ENCODE measurements around the gene HMG20B. TPM values are rescaled to one million over a fixed set of nuclear protein-coding genes. Genes with fewer than 3 reads are reported as not detected.

Gene HMG20B
- total RNA-seq, 4 donors from 2014 or later: 31.4 to 61.1 (median 36.6) TPM

DNA sequence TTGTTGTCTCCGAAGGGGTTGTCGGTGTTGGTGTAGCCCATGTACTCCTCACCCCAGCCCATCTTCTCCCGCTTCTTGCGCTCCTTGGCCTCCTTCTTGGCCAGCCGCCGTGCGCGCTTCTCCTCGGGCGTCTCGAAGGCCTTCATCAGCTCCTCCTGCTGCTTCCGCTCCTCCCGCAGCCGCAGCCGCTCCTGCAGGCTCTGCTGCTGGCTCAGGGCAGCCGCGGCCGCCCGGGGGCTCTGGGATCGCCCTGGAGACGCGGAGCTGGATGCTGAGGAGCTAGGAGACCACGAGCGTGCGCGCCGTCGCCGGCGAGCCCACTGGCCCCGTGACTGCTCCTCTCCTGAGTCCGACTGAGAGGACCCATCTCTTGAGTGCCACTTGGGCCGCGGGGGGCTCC, 51.0 kb downstream of the HMG20B start:
- H3K27ac ChIP-seq: no peak overlapping the region
- H3K9me3 ChIP-seq: no peaks in the 10 kb centered on the region
- in situ Hi-C loops (cut with MboI; ENCODE audit: low sequenced_read_pairs in 4 of 4) (no loop called here), intact Hi-C loops (cut with DNase I; ENCODE audit: low total_unique reads) (no loop called here)
- peaks cover 0 to 14% of the 10 kb centered on the region in 2 donors for H3K36me3 ChIP-seq
- peaks cover 19 to 21% of the 10 kb centered on the region in 2 donors for H3K4me1 ChIP-seq
- TF ChIP-seq, protein P1, sequence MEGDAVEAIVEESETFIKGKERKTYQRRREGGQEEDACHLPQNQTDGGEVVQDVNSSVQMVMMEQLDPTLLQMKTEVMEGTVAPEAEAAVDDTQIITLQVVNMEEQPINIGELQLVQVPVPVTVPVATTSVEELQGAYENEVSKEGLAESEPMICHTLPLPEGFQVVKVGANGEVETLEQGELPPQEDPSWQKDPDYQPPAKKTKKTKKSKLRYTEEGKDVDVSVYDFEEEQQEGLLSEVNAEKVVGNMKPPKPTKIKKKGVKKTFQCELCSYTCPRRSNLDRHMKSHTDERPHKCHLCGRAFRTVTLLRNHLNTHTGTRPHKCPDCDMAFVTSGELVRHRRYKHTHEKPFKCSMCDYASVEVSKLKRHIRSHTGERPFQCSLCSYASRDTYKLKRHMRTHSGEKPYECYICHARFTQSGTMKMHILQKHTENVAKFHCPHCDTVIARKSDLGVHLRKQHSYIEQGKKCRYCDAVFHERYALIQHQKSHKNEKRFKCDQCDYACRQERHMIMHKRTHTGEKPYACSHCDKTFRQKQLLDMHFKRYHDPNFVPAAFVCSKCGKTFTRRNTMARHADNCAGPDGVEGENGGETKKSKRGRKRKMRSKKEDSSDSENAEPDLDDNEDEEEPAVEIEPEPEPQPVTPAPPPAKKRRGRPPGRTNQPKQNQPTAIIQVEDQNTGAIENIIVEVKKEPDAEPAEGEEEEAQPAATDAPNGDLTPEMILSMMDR (IDR thresholded peaks at IDR 0.05 in 4 of 5, conservative IDR thresholded peaks at IDR 0.05 in 1 of 5): no peak
- no peak for TF ChIP-seq POLR2A (IDR thresholded peaks at IDR 0.05)
- no peak for ATAC-seq
- DNase-seq: no peak
- no peak overlapping the region for H3K4me3 ChIP-seq
- no peaks in the 10 kb centered on the region for H3K27me3 ChIP-seq

DNA sequence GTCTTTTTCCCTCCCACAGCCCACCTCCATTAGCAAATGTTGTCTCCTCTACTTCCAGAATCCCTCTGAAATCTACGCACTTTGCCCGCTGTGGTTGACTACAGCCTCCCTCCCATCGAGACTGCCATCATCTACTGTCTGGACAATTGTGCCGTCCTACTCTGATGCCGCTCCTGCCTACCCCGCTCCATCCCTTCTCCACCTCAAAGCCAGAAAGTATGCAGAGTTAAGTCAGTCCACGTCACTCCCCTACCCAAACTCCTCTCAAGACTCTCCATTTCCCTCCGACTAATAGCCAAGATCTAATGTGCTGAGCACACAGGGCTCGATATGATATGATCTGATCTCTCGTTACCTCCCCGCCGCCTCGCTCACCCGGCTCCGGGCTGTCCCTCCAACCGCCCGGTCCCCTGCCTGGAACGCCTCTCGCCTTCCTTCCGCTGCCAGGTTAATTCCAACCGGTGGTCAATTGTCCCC, 53.3 kb downstream of the HMG20B start:
- Histone ChIP-seq H3K9me3 (no peaks in the 10 kb centered on the region), H3K27me3 (no peaks in the 10 kb centered on the region), H3K4me3 (peak overlapping the region; percentile 92 to 100 (median 98)), H3K36me3 (peaks cover 0 to 14% of the 10 kb centered on the region in 2 donors), H3K4me1 (peaks cover 19 to 21% of the 10 kb centered on the region in 2 donors), H3K27ac (peak overlapping the region; percentile 88 to 98 (median 96))
- no peak for TF ChIP-seq POLR2A (IDR thresholded peaks at IDR 0.05)
- TF ChIP-seq, protein P1 (IDR thresholded peaks at IDR 0.05 in 4 of 5, conservative IDR thresholded peaks at IDR 0.05 in 1 of 5): no peak
- intact Hi-C loops (cut with DNase I; ENCODE audit: low total_unique reads): loop anchor here (2.0 kb wide), 2 partner anchors 53 to 69 kb away; partner anchors contain the start of genes HMG20B and MFSD12
- in situ Hi-C loops (cut with MboI; ENCODE audit: low sequenced_read_pairs in 4 of 4): no loop called here
- DNase-seq: no peak
- peak; percentile 7 to 11 for ATAC-seq

DNA sequence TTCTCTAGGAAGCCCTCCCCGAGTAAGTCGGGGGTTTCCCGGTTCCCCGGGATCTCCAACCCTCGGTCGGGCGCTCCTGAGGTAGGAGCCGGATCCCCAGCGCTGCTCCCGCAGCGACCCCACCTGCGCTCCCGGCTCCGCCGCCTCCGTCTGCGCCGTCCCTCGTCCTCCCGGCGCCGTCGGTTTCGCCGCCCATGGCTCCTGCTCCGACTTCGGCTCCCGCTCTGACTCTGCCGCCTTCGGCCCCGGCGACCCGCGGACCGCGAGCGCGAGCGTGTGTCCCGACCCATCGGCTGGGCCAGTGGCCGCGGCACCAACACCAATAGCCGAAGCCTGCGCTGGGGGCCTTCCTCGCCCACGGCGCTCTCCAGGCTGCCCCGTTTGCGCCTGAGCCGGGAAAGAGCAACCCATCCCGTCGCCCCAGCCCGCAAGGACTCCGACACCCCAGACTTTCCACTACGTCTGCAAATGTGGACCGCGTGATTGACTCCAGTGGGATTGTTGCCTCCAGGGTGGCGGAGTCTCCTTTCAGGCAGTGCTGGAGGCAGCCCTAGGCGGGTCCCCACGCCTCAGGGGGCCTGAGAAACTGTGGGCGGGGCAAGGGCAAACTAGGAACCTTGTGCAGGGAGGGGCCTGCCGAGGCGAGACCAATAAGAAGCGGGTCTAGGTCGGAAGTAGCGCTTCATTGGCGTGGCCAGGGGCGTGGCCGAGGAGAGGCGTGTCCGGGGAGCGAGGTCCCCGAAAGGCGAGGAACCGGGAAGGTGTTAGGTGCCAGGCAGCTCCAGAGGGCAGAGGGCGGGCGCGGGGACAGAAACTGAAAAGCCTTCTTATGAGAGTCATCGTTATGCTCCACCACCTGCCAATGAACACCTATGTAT, 54.0 kb downstream of the HMG20B start, which contains the start of gene CACTIN:
Gene CACTIN (minus strand): TSS at position 318 of the 878 bp plus-strand sequence. CDS start 28 bp downstream, at position 290.
- Histone ChIP-seq H3K27me3 (no peaks in the 10 kb centered on the region), H3K27ac (peak within 1 kb of the TSS; percentile 88 to 98 (median 96)), H3K36me3 (peaks cover 0 to 9% of the 10 kb centered on the region in 2 donors), H3K4me3 (peak within 1 kb of the TSS; percentile 92 to 100 (median 98)), H3K9me3 (no peaks in the 10 kb centered on the region), H3K4me1 (peaks cover 19 to 21% of the 10 kb centered on the region in 2 donors)
- peak; percentile 96 to 98 for ATAC-seq
- TF ChIP-seq POLR2A (IDR thresholded peaks at IDR 0.05): peak; percentile 81 to 85
- TF ChIP-seq, protein P1 (IDR thresholded peaks at IDR 0.05 in 4 of 5, conservative IDR thresholded peaks at IDR 0.05 in 1 of 5): peak in 1 of 5 experiments; percentile 52
- intact Hi-C loops (cut with DNase I; ENCODE audit: low total_unique reads) (loop anchor here (2.0 kb wide), 2 partner anchors 54 to 70 kb away; partner anchors contain the start of genes HMG20B and MFSD12), in situ Hi-C loops (cut with MboI; ENCODE audit: low sequenced_read_pairs in 4 of 4) (no loop called here)
- peak; percentile 98 to 99 for DNase-seq

DNA sequence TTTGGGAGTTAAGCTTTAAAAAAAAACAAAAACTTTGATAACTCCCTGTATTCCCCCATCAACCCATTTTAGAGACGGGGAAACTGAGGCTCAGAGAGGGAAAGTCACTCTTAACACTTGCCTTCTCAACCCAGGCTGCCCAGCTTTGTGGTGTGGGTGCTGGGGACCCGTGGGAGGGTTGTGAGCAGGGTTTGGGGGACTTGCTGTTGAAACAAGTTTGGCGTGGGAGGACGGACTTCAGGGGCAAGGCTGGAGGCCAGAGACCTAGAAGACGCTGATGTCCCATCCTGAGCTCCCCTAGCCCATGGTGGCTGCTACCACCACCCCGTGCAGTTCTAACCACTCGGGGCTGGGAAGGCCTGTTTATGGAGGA, 54.6 kb downstream of the HMG20B start:
- in situ Hi-C loops (cut with MboI; ENCODE audit: low sequenced_read_pairs in 4 of 4): no loop called here
- Histone ChIP-seq H3K4me3 (peak overlapping the region; percentile 6 to 99 (median 52)), H3K4me1 (peaks cover 19 to 21% of the 10 kb centered on the region in 2 donors), H3K9me3 (no peaks in the 10 kb centered on the region), H3K36me3 (peaks cover 0 to 12% of the 10 kb centered on the region in 2 donors), H3K27ac (peak overlapping the region; percentile 88 to 98 (median 96)), H3K27me3 (no peaks in the 10 kb centered on the region)
- intact Hi-C loops (cut with DNase I; ENCODE audit: low total_unique reads): loop anchor here (2.0 kb wide), 2 partner anchors 55 to 71 kb away; partner anchors contain the start of genes HMG20B and MFSD12
- TF ChIP-seq POLR2A (IDR thresholded peaks at IDR 0.05): no peak
- TF ChIP-seq, protein P1 (IDR thresholded peaks at IDR 0.05 in 4 of 5, conservative IDR thresholded peaks at IDR 0.05 in 1 of 5): no peak
- DNase-seq (no peak), ATAC-seq (no peak)

Other genes starting within 250 kb of the HMG20B start
- gene NFIC, start 206.4 kb upstream of the HMG20B start, total RNA-seq: 100 to 1,000 TPM in 3 of 4 donors, 10 to 100 TPM in 1; 90.2 to 403 (median 348) TPM
- gene SMIM24, start 92.4 kb upstream of the HMG20B start, total RNA-seq: not detected
- not detected for gene SMIM44, start 89.5 kb upstream of the HMG20B start, total RNA-seq
- gene DOHH, start 72.3 kb upstream of the HMG20B start, total RNA-seq: 10 to 100 TPM; 15.3 to 59.5 (median 42.8) TPM
- gene FZR1, start 66.6 kb upstream of the HMG20B start, total RNA-seq: 10 to 100 TPM; 15.9 to 32.0 (median 21.0) TPM
- not detected for gene TEKTIP1, start 33.8 kb upstream of the HMG20B start, total RNA-seq
- 10 to 100 TPM; 22.3 to 77.3 (median 48.7) TPM for gene MFSD12, start 15.4 kb upstream of the HMG20B start, total RNA-seq
- 1 to 10 TPM in 1 of 4 donors, under 1 TPM in 3; 0.15 to 1.1 (median 0.33) TPM for gene GIPC3, start 12.5 kb downstream of the HMG20B start, total RNA-seq
- gene TBXA2R, start 33.9 kb downstream of the HMG20B start, total RNA-seq: 1 to 10 TPM in 1 of 4 donors, under 1 TPM in 2, not detected in 1; 0.36 to 1.2 (median 0.51) TPM
- gene CACTIN, start 53.8 kb downstream of the HMG20B start, total RNA-seq: 10 to 100 TPM; 19.5 to 28.4 (median 27.4) TPM
- gene PIP5K1C, start 127.5 kb downstream of the HMG20B start, total RNA-seq: 10 to 100 TPM in 3 of 4 donors, 1 to 10 TPM in 1; 8.2 to 18.0 (median 17.3) TPM
- gene TJP3, start 135.4 kb downstream of the HMG20B start, total RNA-seq: 1 to 10 TPM in 3 of 4 donors, under 1 TPM in 1; 0.67 to 3.7 (median 1.7) TPM
- 10 to 100 TPM; 14.0 to 29.6 (median 27.4) TPM for gene APBA3, start 188.7 kb downstream of the HMG20B start, total RNA-seq
- gene MRPL54, start 189.7 kb downstream of the HMG20B start, total RNA-seq: 10 to 100 TPM; 23.3 to 86.3 (median 63.3) TPM
- not detected for gene RAX2, start 199.3 kb downstream of the HMG20B start, total RNA-seq
- gene MATK, start 213.4 kb downstream of the HMG20B start, total RNA-seq: 1 to 10 TPM in 1 of 4 donors, not detected in 3; 1.7 TPM